HepG2 (cell line): ENCODE data around the gene NDUFS5. TPM values are rescaled to one million over a fixed set of nuclear protein-coding genes. Genes with fewer than 3 reads are reported as not detected.

Experiments used
- BRF2 ChIP-seq: sonication (generic); formaldehyde crosslinking; IDR thresholded peaks from 2 replicates; pipeline ENCODE4 v1.8.1; 2022; ENCODE audit warnings: mild to moderate bottlenecking, missing genetic modification reagents
- ETV5 ChIP-seq: IDR thresholded peaks from 2 replicates; pipeline ENCODE4 v1.6.1; 2018; ENCODE audit warnings: missing biosample characterization, missing genetic modification reagents, inconsistent platforms, borderline replicate concordance
- HOXA3 ChIP-seq: sonication (generic); formaldehyde crosslinking; IDR thresholded peaks from 2 replicates; pipeline ENCODE4 v1.5.0; 2020; ENCODE audit warnings: missing genetic modification reagents
- MTA1 ChIP-seq: sonication (generic); formaldehyde crosslinking; IDR thresholded peaks from 2 replicates; pipeline ENCODE4 v1.4.0; 2020; ENCODE audit warnings: missing genetic modification reagents, mild to moderate bottlenecking, borderline replicate concordance
- NAIF1 ChIP-seq: sonication (generic); formaldehyde crosslinking; IDR thresholded peaks from 2 replicates; pipeline ENCODE4 v1.5.0; 2020; ENCODE audit warnings: mild to moderate bottlenecking, missing genetic modification reagents, borderline replicate concordance
- POLR2AphosphoS2 ChIP-seq: IDR thresholded peaks from 2 replicates; pipeline ENCODE4 v1.6.1; 2011; ENCODE audit warnings: low read depth, low read length, improper control_type of control experiment
- POLR2G ChIP-seq: fragments of 200-400 bp; formaldehyde crosslinking; IDR thresholded peaks from 2 replicates; pipeline ENCODE4 v1.6.1; 2018; ENCODE audit warnings: mild to moderate bottlenecking, low read depth, low read length, moderate library complexity
- SUZ12 ChIP-seq: fragments of 150-350 bp; IDR thresholded peaks from 2 replicates; pipeline ENCODE4 v1.6.1; 2014; ENCODE audit warnings: low read depth, low read length
- TAF1 ChIP-seq: sonication (generic); formaldehyde crosslinking; IDR thresholded peaks from 2 replicates; pipeline ENCODE4 v1.4.0; 2020; ENCODE audit warnings: missing genetic modification reagents
- ZFP36 ChIP-seq: fragments of 150-350 bp; IDR thresholded peaks from 2 replicates; pipeline ENCODE4 v1.6.1; 2018; ENCODE audit warnings: borderline replicate concordance, low read length, low read depth; ENCODE audit not compliant: partially characterized antibody
- ZNF232 ChIP-seq: sonication (generic); formaldehyde crosslinking; IDR thresholded peaks from 2 replicates; pipeline ENCODE4 v1.4.0; 2020; ENCODE audit warnings: missing genetic modification reagents, borderline replicate concordance
- ZNF530 ChIP-seq: sonication (generic); formaldehyde crosslinking; IDR thresholded peaks from 2 replicates; pipeline ENCODE4 v1.5.0; 2020; ENCODE audit warnings: low read depth, mild to moderate bottlenecking, missing genetic modification reagents
- ZNF792 ChIP-seq: IDR thresholded peaks from 2 replicates; pipeline ENCODE4 v1.6.1; 2016
- ZSCAN20 ChIP-seq: sonication (generic); formaldehyde crosslinking; IDR thresholded peaks from 2 replicates; pipeline ENCODE4 v1.4.0; 2020; ENCODE audit warnings: missing genetic modification reagents, mild to moderate bottlenecking, borderline replicate concordance
- polyA plus RNA-seq, 8 experiments: library from polyadenylated mRNA; depleted of rRNA in 3 of 8; stranded (reverse) in 7 of 8; unstranded in 1 of 8; fragments of >200 nt; fragmentation: Illumina TruSeq in 4 of 8; extraction: Trizol in 4 of 8; gene quantifications; 2 replicates each; pipeline versions ENCODE4 v1.2.1 to v1.2.3, GENCODE V29; 2011 to 2016; ENCODE audit warnings: low read depth in 4 of 8, missing spikeins in 1 of 8, mixed read lengths in 1 of 8; ENCODE audit not compliant: insufficient read depth in 1 of 8
- total RNA-seq, 5 experiments: library from RNA; depleted of rRNA; stranded (reverse); fragments of >200 nt; fragmentation: Illumina TruSeq; extraction: Trizol; gene quantifications; 2 replicates each; pipeline ENCODE4 v1.2.3, GENCODE V29; 2016; ENCODE audit warnings: low read depth in 1 of 5
- TF ChIP-seq, protein P1 (sequence below): sonication (generic); formaldehyde crosslinking; IDR thresholded peaks from 2 replicates; pipeline ENCODE4 v1.5.0; 2020; ENCODE audit warnings: missing genetic modification reagents
- TF ChIP-seq, protein P2 (sequence below): sonication (generic); formaldehyde crosslinking; IDR thresholded peaks from 2 replicates; pipeline ENCODE4 v1.5.0; 2020; ENCODE audit warnings: mild to moderate bottlenecking, missing genetic modification reagents, borderline replicate concordance
- TF ChIP-seq, protein P3 (sequence below): sonication (generic); formaldehyde crosslinking; IDR thresholded peaks from 2 replicates; pipeline ENCODE4 v1.5.0; 2020; ENCODE audit warnings: mild to moderate bottlenecking, missing genetic modification reagents
- TF ChIP-seq, protein P4 (sequence below): sonication (generic); formaldehyde crosslinking; IDR thresholded peaks from 2 replicates; pipeline ENCODE4 v1.9.0; 2022; ENCODE audit warnings: missing genetic modification reagents, mild to moderate bottlenecking, borderline replicate concordance
- TF ChIP-seq, protein P5 (sequence below): sonication (generic); formaldehyde crosslinking; IDR thresholded peaks from 2 replicates; pipeline ENCODE4 v1.5.1; 2020; ENCODE audit warnings: mild to moderate bottlenecking, missing genetic modification reagents, borderline replicate concordance

NDUFS5 gene
- total and polyA plus RNA-seq, 2 of the 13 experiments (the other 11 are each of a cell fraction or from before 2014, with no cell fraction given) = 263 to 466 TPM

DNA sequence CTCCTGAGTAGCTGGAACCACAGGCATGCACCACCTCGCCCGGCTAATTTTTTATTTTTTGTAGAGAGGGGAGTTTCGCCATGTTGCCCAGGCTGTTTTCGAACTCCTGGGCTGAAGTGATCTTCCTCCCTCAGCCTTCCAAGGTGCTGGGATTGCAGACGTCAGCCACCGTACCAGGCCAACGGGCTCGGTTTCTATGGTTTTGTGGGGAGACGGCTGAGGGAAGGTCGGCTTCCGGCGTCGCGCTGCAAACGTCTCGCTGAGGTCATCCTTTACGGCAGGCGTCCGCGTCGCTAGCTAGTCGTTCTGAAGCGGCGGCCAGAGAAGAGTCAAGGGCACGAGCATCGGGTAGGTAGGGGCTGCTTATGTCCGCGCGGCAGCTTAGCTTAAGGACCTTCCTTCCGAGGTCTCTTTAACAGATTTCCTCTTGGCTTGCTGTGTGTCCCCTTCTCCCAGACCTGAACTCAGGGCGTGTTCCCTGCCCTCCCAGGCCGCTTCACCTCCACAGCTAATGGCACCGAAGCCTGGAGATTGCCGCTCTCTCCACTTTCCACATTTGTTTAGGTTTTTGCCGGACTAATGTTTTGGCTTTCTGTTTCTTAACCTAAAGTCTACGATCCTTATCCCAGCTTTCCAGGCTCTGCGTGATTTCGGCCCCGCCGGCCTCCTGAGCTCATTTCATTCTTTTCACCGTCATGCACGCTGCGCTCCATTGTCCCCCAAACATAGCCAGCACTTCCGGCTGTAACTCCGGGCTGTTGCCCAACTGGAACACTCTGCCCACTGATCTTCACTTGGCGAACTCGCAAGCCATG, at the start of gene NDUFS5 (continued):
- TF ChIP-seq, protein P1, sequence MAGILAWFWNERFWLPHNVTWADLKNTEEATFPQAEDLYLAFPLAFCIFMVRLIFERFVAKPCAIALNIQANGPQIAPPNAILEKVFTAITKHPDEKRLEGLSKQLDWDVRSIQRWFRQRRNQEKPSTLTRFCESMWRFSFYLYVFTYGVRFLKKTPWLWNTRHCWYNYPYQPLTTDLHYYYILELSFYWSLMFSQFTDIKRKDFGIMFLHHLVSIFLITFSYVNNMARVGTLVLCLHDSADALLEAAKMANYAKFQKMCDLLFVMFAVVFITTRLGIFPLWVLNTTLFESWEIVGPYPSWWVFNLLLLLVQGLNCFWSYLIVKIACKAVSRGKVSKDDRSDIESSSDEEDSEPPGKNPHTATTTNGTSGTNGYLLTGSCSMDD (CRISPR knock-in tag) = no peak
- TF ChIP-seq, protein P2, sequence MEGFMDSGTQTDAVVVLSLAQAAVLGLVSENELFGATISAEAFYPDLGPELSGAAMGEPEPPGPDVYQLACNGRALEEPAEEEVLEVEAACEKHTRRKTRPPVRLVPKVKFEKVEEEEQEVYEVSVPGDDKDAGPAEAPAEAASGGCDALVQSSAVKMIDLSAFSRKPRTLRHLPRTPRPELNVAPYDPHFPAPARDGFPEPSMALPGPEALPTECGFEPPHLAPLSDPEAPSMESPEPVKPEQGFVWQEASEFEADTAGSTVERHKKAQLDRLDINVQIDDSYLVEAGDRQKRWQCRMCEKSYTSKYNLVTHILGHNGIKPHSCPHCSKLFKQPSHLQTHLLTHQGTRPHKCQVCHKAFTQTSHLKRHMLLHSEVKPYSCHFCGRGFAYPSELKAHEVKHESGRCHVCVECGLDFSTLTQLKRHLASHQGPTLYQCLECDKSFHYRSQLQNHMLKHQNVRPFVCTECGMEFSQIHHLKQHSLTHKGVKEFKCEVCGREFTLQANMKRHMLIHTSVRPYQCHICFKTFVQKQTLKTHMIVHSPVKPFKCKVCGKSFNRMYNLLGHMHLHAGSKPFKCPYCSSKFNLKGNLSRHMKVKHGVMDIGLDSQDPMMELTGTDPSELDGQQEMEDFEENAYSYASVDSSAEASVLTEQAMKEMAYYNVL (CRISPR knock-in tag) = no peak; the same call in 1 of the 2 replicates
- no peak for TF ChIP-seq ZNF792 (CRISPR knock-in tag)
- TF ChIP-seq, protein P3, sequence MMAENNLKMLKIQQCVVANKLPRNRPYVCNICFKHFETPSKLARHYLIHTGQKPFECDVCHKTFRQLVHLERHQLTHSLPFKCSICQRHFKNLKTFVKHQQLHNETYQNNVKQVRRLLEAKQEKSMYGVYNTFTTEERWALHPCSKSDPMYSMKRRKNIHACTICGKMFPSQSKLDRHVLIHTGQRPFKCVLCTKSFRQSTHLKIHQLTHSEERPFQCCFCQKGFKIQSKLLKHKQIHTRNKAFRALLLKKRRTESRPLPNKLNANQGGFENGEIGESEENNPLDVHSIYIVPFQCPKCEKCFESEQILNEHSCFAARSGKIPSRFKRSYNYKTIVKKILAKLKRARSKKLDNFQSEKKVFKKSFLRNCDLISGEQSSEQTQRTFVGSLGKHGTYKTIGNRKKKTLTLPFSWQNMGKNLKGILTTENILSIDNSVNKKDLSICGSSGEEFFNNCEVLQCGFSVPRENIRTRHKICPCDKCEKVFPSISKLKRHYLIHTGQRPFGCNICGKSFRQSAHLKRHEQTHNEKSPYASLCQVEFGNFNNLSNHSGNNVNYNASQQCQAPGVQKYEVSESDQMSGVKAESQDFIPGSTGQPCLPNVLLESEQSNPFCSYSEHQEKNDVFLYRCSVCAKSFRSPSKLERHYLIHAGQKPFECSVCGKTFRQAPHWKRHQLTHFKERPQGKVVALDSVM = peak; percentile 90
- TF ChIP-seq TAF1 (CRISPR knock-in tag) = peak; percentile 92
- no peak for TF ChIP-seq NAIF1 (CRISPR knock-in tag)
- peak; percentile 99 for TF ChIP-seq HOXA3 (CRISPR knock-in tag)
- TF ChIP-seq, protein P4, sequence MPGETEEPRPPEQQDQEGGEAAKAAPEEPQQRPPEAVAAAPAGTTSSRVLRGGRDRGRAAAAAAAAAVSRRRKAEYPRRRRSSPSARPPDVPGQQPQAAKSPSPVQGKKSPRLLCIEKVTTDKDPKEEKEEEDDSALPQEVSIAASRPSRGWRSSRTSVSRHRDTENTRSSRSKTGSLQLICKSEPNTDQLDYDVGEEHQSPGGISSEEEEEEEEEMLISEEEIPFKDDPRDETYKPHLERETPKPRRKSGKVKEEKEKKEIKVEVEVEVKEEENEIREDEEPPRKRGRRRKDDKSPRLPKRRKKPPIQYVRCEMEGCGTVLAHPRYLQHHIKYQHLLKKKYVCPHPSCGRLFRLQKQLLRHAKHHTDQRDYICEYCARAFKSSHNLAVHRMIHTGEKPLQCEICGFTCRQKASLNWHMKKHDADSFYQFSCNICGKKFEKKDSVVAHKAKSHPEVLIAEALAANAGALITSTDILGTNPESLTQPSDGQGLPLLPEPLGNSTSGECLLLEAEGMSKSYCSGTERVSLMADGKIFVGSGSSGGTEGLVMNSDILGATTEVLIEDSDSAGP = peak; percentile 74; the same call in 1 of the 2 replicates
- no peak; the same call in 1 of the 2 replicates for TF ChIP-seq MTA1 (CRISPR knock-in tag)
- TF ChIP-seq POLR2G = peak; percentile 87
- TF ChIP-seq BRF2 (CRISPR knock-in tag) = 0 out of 2 replicates have a peak, but pooled peaks have one; percentile 40
- 0 out of 2 replicates have a peak, but pooled peaks have one; percentile 71 for TF ChIP-seq ZSCAN20 (CRISPR knock-in tag)
- TF ChIP-seq ZFP36 = no peak
- TF ChIP-seq ZNF530 (CRISPR knock-in tag) = no peak
- TF ChIP-seq SUZ12 = no peak
- peak; percentile 55; the same call in 1 of the 2 replicates for TF ChIP-seq ZNF232 (CRISPR knock-in tag)
- TF ChIP-seq, protein P5, sequence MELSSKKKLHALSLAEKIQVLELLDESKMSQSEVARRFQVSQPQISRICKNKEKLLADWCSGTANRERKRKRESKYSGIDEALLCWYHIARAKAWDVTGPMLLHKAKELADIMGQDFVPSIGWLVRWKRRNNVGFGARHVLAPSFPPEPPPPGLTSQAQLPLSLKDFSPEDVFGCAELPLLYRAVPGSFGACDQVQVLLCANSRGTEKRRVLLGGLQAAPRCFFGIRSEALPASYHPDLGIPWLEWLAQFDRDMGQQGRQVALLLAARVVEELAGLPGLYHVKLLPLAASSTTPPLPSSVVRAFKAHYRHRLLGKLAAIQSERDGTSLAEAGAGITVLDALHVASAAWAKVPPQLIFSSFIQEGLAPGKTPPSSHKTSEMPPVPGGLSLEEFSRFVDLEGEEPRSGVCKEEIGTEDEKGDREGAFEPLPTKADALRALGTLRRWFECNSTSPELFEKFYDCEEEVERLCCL (CRISPR knock-in tag) = no peak
- peak; percentile 85 for TF ChIP-seq ETV5 (CRISPR knock-in tag)
- TF ChIP-seq POLR2AphosphoS2 = no peak
